Dendritic cell treated with granulocyte-macrophage colony-stimulating factor and Interleukin-4, amounts not matched to agents 40 ng/mL and 50 ng/mL, for 4 days (primary cell): ENCODE results near the gene CTNNA2.

Source experiments
- H3K27ac Mint-ChIP-seq: one replicate; pipeline ENCODE4 v1.8.0; 2022; ENCODE audit warnings: mild to moderate bottlenecking, mixed read lengths
- H3K27me3 Mint-ChIP-seq: one replicate; pipeline ENCODE4 v1.8.0; 2022; ENCODE audit warnings: mild to moderate bottlenecking, mixed read lengths
- H3K36me3 Mint-ChIP-seq: one replicate; pipeline ENCODE4 v1.8.0; 2022; ENCODE audit warnings: low read depth, mixed read lengths
- H3K4me1 Mint-ChIP-seq: one replicate; pipeline ENCODE4 v1.8.0; 2022; ENCODE audit warnings: low read depth, mixed read lengths
- H3K4me3 Mint-ChIP-seq: one replicate; pipeline ENCODE4 v1.8.0; 2022; ENCODE audit warnings: mild to moderate bottlenecking, moderate library complexity, mixed read lengths
- H3K9me3 Mint-ChIP-seq: one replicate; pipeline ENCODE4 v1.8.0; 2022; ENCODE audit warnings: mixed read lengths
- intact Hi-C: fragments of 100-400 bp; cut with micrococcal nuclease; formaldehyde crosslinking; loops from one replicate; pipeline ENCODE4 v1.15.0; 2022

The CTNNA2 gene

GRCh38 chr2:80002112-80002511 lies 489.3 kb downstream of the CTNNA2 start:
- intact Hi-C loops: no loop called here
- H3K36me3 Mint-ChIP-seq: no peaks in the 10 kb centered on the region
- peaks cover 8% of the 10 kb centered on the region for H3K27me3 Mint-ChIP-seq
- no peak overlapping the region for H3K27ac Mint-ChIP-seq
- no peak overlapping the region for H3K4me3 Mint-ChIP-seq
- no peaks in the 10 kb centered on the region for H3K4me1 Mint-ChIP-seq
- H3K9me3 Mint-ChIP-seq: no peaks in the 10 kb centered on the region

- no peaks in the 10 kb centered on the region for H3K4me1 Mint-ChIP-seq
- intact Hi-C loops: no loop called here
- no peak overlapping the region for H3K27ac Mint-ChIP-seq
- no peak overlapping the region for H3K4me3 Mint-ChIP-seq
- no peaks in the 10 kb centered on the region for H3K36me3 Mint-ChIP-seq
- H3K27me3 Mint-ChIP-seq: peaks cover 6% of the 10 kb centered on the region
- no peaks in the 10 kb centered on the region for H3K9me3 Mint-ChIP-seq
Observed at GRCh38 chr2:80002568-80003157, 489.8 kb downstream of the CTNNA2 start.

GRCh38 chr2:80007777-80008503 lies 495.1 kb downstream of the CTNNA2 start:
- H3K36me3 Mint-ChIP-seq: no peaks in the 10 kb centered on the region
- H3K27ac Mint-ChIP-seq: no peak overlapping the region
- no peak overlapping the region for H3K4me3 Mint-ChIP-seq
- intact Hi-C loops: no loop called here
- no peaks in the 10 kb centered on the region for H3K9me3 Mint-ChIP-seq
- H3K27me3 Mint-ChIP-seq: peaks cover 2% of the 10 kb centered on the region
- H3K4me1 Mint-ChIP-seq: no peaks in the 10 kb centered on the region

GRCh38 chr2:80008596-80008995 lies 495.7 kb downstream of the CTNNA2 start:
- Mint-ChIP-seq H3K27me3 (peaks cover 2% of the 10 kb centered on the region), H3K9me3 (no peaks in the 10 kb centered on the region), H3K4me1 (no peaks in the 10 kb centered on the region), H3K36me3 (no peaks in the 10 kb centered on the region), H3K4me3 (no peak overlapping the region), H3K27ac (no peak overlapping the region)
- intact Hi-C loops: no loop called here

GRCh38 chr2:80009211-80009610 lies 496.4 kb downstream of the CTNNA2 start:
- H3K36me3 Mint-ChIP-seq: no peaks in the 10 kb centered on the region
- no peaks in the 10 kb centered on the region for H3K4me1 Mint-ChIP-seq
- no peak overlapping the region for H3K4me3 Mint-ChIP-seq
- H3K27me3 Mint-ChIP-seq: peaks cover 2% of the 10 kb centered on the region
- H3K27ac Mint-ChIP-seq: no peak overlapping the region
- intact Hi-C loops: no loop called here
- H3K9me3 Mint-ChIP-seq: no peaks in the 10 kb centered on the region

- peaks cover 4% of the 10 kb centered on the region for H3K27me3 Mint-ChIP-seq
- H3K9me3 Mint-ChIP-seq: no peaks in the 10 kb centered on the region
- no peak overlapping the region for H3K4me3 Mint-ChIP-seq
- H3K4me1 Mint-ChIP-seq: no peaks in the 10 kb centered on the region
- intact Hi-C loops: no loop called here
- no peaks in the 10 kb centered on the region for H3K36me3 Mint-ChIP-seq
- H3K27ac Mint-ChIP-seq: no peak overlapping the region
Observed at GRCh38 chr2:80012061-80012460, 499.2 kb downstream of the CTNNA2 start.

- no peak overlapping the region for H3K4me3 Mint-ChIP-seq
- H3K9me3 Mint-ChIP-seq: no peaks in the 10 kb centered on the region
- no peaks in the 10 kb centered on the region for H3K36me3 Mint-ChIP-seq
- H3K4me1 Mint-ChIP-seq: no peaks in the 10 kb centered on the region
- intact Hi-C loops: no loop called here
- H3K27me3 Mint-ChIP-seq: peaks cover 2% of the 10 kb centered on the region
- no peak overlapping the region for H3K27ac Mint-ChIP-seq
Observed at GRCh38 chr2:80014637-80015036, 501.8 kb downstream of the CTNNA2 start.

- Mint-ChIP-seq H3K4me1 (no peaks in the 10 kb centered on the region), H3K9me3 (no peaks in the 10 kb centered on the region), H3K27ac (no peak overlapping the region), H3K4me3 (no peak overlapping the region), H3K36me3 (no peaks in the 10 kb centered on the region), H3K27me3 (peaks cover 2% of the 10 kb centered on the region)
- intact Hi-C loops: no loop called here
Observed at GRCh38 chr2:80016171-80016570, 503.3 kb downstream of the CTNNA2 start.

- intact Hi-C loops: no loop called here
- Mint-ChIP-seq H3K9me3 (no peaks in the 10 kb centered on the region), H3K36me3 (no peaks in the 10 kb centered on the region), H3K27ac (no peak overlapping the region), H3K4me1 (no peaks in the 10 kb centered on the region), H3K4me3 (no peak overlapping the region), H3K27me3 (peaks cover 2% of the 10 kb centered on the region)
Observed at GRCh38 chr2:80019571-80020460, 507.0 kb downstream of the CTNNA2 start.

GRCh38 chr2:80022018-80022417 lies 509.2 kb downstream of the CTNNA2 start:
- no peak overlapping the region for H3K4me3 Mint-ChIP-seq
- no peaks in the 10 kb centered on the region for H3K27me3 Mint-ChIP-seq
- no peaks in the 10 kb centered on the region for H3K36me3 Mint-ChIP-seq
- intact Hi-C loops: no loop called here
- no peaks in the 10 kb centered on the region for H3K4me1 Mint-ChIP-seq
- no peak overlapping the region for H3K27ac Mint-ChIP-seq
- no peaks in the 10 kb centered on the region for H3K9me3 Mint-ChIP-seq

GRCh38 chr2:80026040-80026729 lies 513.3 kb downstream of the CTNNA2 start:
- Mint-ChIP-seq H3K27ac (no peak overlapping the region), H3K9me3 (no peaks in the 10 kb centered on the region), H3K36me3 (no peaks in the 10 kb centered on the region), H3K4me3 (no peak overlapping the region), H3K4me1 (no peaks in the 10 kb centered on the region), H3K27me3 (no peaks in the 10 kb centered on the region)
- intact Hi-C loops: no loop called here

- Mint-ChIP-seq H3K4me1 (no peaks in the 10 kb centered on the region), H3K9me3 (no peaks in the 10 kb centered on the region), H3K4me3 (no peak overlapping the region), H3K27me3 (no peaks in the 10 kb centered on the region), H3K36me3 (no peaks in the 10 kb centered on the region), H3K27ac (no peak overlapping the region)
- intact Hi-C loops: no loop called here
Observed at GRCh38 chr2:80028051-80028450, 515.2 kb downstream of the CTNNA2 start.

GRCh38 chr2:80028584-80028983 lies 515.7 kb downstream of the CTNNA2 start:
- H3K4me3 Mint-ChIP-seq: no peak overlapping the region
- H3K27ac Mint-ChIP-seq: no peak overlapping the region
- H3K27me3 Mint-ChIP-seq: no peaks in the 10 kb centered on the region
- no peaks in the 10 kb centered on the region for H3K36me3 Mint-ChIP-seq
- H3K9me3 Mint-ChIP-seq: no peaks in the 10 kb centered on the region
- intact Hi-C loops: no loop called here
- no peaks in the 10 kb centered on the region for H3K4me1 Mint-ChIP-seq

- intact Hi-C loops: no loop called here
- no peaks in the 10 kb centered on the region for H3K36me3 Mint-ChIP-seq
- H3K4me1 Mint-ChIP-seq: no peaks in the 10 kb centered on the region
- H3K9me3 Mint-ChIP-seq: no peaks in the 10 kb centered on the region
- no peak overlapping the region for H3K4me3 Mint-ChIP-seq
- H3K27me3 Mint-ChIP-seq: no peaks in the 10 kb centered on the region
- no peak overlapping the region for H3K27ac Mint-ChIP-seq
Observed at GRCh38 chr2:80030135-80030534, 517.3 kb downstream of the CTNNA2 start.
